Measurements from ENCODE around the gene LRMDA. TPM values are rescaled to one million over a fixed set of nuclear protein-coding genes. Genes with fewer than 3 reads are reported as not detected.

LRMDA gene
- total RNA-seq, 1 donor from 2014 or later, result not detected

- Mint-ChIP-seq H3K4me3 (no peak overlapping the region), H3K9me3 (no peaks in the 10 kb centered on the region), H3K27me3 (no peaks in the 10 kb centered on the region), H3K27ac (no peak overlapping the region), H3K36me3 (ENCODE audit: low read depth) (no peaks in the 10 kb centered on the region), H3K4me1 (no peaks in the 10 kb centered on the region)
- no peak for DNase-seq
- intact Hi-C loops (cut with micrococcal nuclease), result no loop called here
Measured at GRCh38 chr10:75954486-75954885, 523.1 kb downstream of the LRMDA start.

GRCh38 chr10:75955973-75956502 lies 524.6 kb downstream of the LRMDA start:
- Mint-ChIP-seq H3K27ac (no peak overlapping the region), H3K36me3 (ENCODE audit: low read depth) (no peaks in the 10 kb centered on the region), H3K4me1 (no peaks in the 10 kb centered on the region), H3K9me3 (no peaks in the 10 kb centered on the region), H3K27me3 (no peaks in the 10 kb centered on the region), H3K4me3 (no peak overlapping the region)
- no peak for DNase-seq
- intact Hi-C loops (cut with micrococcal nuclease), result no loop called here

- intact Hi-C loops (cut with micrococcal nuclease), result no loop called here
- no peaks in the 10 kb centered on the region for H3K27me3 Mint-ChIP-seq
- DNase-seq, result no peak
- H3K27ac Mint-ChIP-seq, result no peak overlapping the region
- no peaks in the 10 kb centered on the region for H3K4me1 Mint-ChIP-seq
- no peaks in the 10 kb centered on the region for H3K36me3 Mint-ChIP-seq (ENCODE audit: low read depth)
- no peaks in the 10 kb centered on the region for H3K9me3 Mint-ChIP-seq
- no peak overlapping the region for H3K4me3 Mint-ChIP-seq
Measured at GRCh38 chr10:75956624-75957023, 525.2 kb downstream of the LRMDA start.

GRCh38 chr10:75957314-75958120 lies 526.1 kb downstream of the LRMDA start:
- no peaks in the 10 kb centered on the region for H3K9me3 Mint-ChIP-seq
- DNase-seq, result no peak
- no peaks in the 10 kb centered on the region for H3K36me3 Mint-ChIP-seq (ENCODE audit: low read depth)
- H3K27me3 Mint-ChIP-seq, result no peaks in the 10 kb centered on the region
- H3K4me3 Mint-ChIP-seq, result no peak overlapping the region
- intact Hi-C loops (cut with micrococcal nuclease), result no loop called here
- H3K27ac Mint-ChIP-seq, result no peak overlapping the region
- no peaks in the 10 kb centered on the region for H3K4me1 Mint-ChIP-seq

GRCh38 chr10:75959209-75959608 lies 527.8 kb downstream of the LRMDA start:
- intact Hi-C loops (cut with micrococcal nuclease), result no loop called here
- H3K36me3 Mint-ChIP-seq (ENCODE audit: low read depth), result no peaks in the 10 kb centered on the region
- H3K4me1 Mint-ChIP-seq, result no peaks in the 10 kb centered on the region
- H3K4me3 Mint-ChIP-seq, result no peak overlapping the region
- H3K27me3 Mint-ChIP-seq, result no peaks in the 10 kb centered on the region
- DNase-seq, result no peak
- H3K27ac Mint-ChIP-seq, result no peak overlapping the region
- no peaks in the 10 kb centered on the region for H3K9me3 Mint-ChIP-seq

GRCh38 chr10:75959912-75960311 lies 528.5 kb downstream of the LRMDA start:
- Mint-ChIP-seq H3K4me3 (no peak overlapping the region), H3K4me1 (no peaks in the 10 kb centered on the region), H3K36me3 (ENCODE audit: low read depth) (no peaks in the 10 kb centered on the region), H3K27ac (no peak overlapping the region), H3K9me3 (no peaks in the 10 kb centered on the region), H3K27me3 (no peaks in the 10 kb centered on the region)
- intact Hi-C loops (cut with micrococcal nuclease), result no loop called here
- DNase-seq, result no peak

GRCh38 chr10:75962395-75963061 lies 531.1 kb downstream of the LRMDA start:
- Mint-ChIP-seq H3K27me3 (no peaks in the 10 kb centered on the region), H3K4me3 (no peak overlapping the region), H3K9me3 (no peaks in the 10 kb centered on the region), H3K36me3 (ENCODE audit: low read depth) (no peaks in the 10 kb centered on the region), H3K27ac (no peak overlapping the region), H3K4me1 (no peaks in the 10 kb centered on the region)
- no peak for DNase-seq
- intact Hi-C loops (cut with micrococcal nuclease), result no loop called here

GRCh38 chr10:75967491-75967890 lies 536.1 kb downstream of the LRMDA start:
- Mint-ChIP-seq H3K4me3 (no peak overlapping the region), H3K36me3 (ENCODE audit: low read depth) (no peaks in the 10 kb centered on the region), H3K9me3 (no peaks in the 10 kb centered on the region), H3K4me1 (no peaks in the 10 kb centered on the region), H3K27me3 (no peaks in the 10 kb centered on the region), H3K27ac (no peak overlapping the region)
- intact Hi-C loops (cut with micrococcal nuclease), result no loop called here
- DNase-seq, result no peak

GRCh38 chr10:75969031-75969430 lies 537.6 kb downstream of the LRMDA start:
- Mint-ChIP-seq H3K4me3 (no peak overlapping the region), H3K4me1 (no peaks in the 10 kb centered on the region), H3K9me3 (no peaks in the 10 kb centered on the region), H3K27me3 (no peaks in the 10 kb centered on the region), H3K27ac (no peak overlapping the region), H3K36me3 (ENCODE audit: low read depth) (no peaks in the 10 kb centered on the region)
- no peak for DNase-seq
- intact Hi-C loops (cut with micrococcal nuclease), result no loop called here

GRCh38 chr10:75971402-75972211 lies 540.2 kb downstream of the LRMDA start:
- Mint-ChIP-seq H3K4me3 (no peak overlapping the region), H3K27ac (no peak overlapping the region), H3K4me1 (no peaks in the 10 kb centered on the region), H3K36me3 (ENCODE audit: low read depth) (no peaks in the 10 kb centered on the region), H3K9me3 (no peaks in the 10 kb centered on the region), H3K27me3 (no peaks in the 10 kb centered on the region)
- intact Hi-C loops (cut with micrococcal nuclease), result no loop called here
- no peak for DNase-seq

- Mint-ChIP-seq H3K36me3 (ENCODE audit: low read depth) (no peaks in the 10 kb centered on the region), H3K9me3 (no peaks in the 10 kb centered on the region), H3K4me1 (no peaks in the 10 kb centered on the region), H3K4me3 (no peak overlapping the region), H3K27me3 (no peaks in the 10 kb centered on the region), H3K27ac (no peak overlapping the region)
- intact Hi-C loops (cut with micrococcal nuclease), result no loop called here
- no peak for DNase-seq
Measured at GRCh38 chr10:75972491-75973276, 541.3 kb downstream of the LRMDA start.

- intact Hi-C loops (cut with micrococcal nuclease), result no loop called here
- no peak overlapping the region for H3K4me3 Mint-ChIP-seq
- H3K9me3 Mint-ChIP-seq, result no peaks in the 10 kb centered on the region
- no peak for DNase-seq
- H3K4me1 Mint-ChIP-seq, result no peaks in the 10 kb centered on the region
- no peaks in the 10 kb centered on the region for H3K36me3 Mint-ChIP-seq (ENCODE audit: low read depth)
- no peak overlapping the region for H3K27ac Mint-ChIP-seq
- H3K27me3 Mint-ChIP-seq, result no peaks in the 10 kb centered on the region
Measured at GRCh38 chr10:75974080-75974479, 542.7 kb downstream of the LRMDA start.

- Mint-ChIP-seq H3K4me3 (no peak overlapping the region), H3K4me1 (no peaks in the 10 kb centered on the region), H3K27ac (no peak overlapping the region), H3K36me3 (ENCODE audit: low read depth) (no peaks in the 10 kb centered on the region), H3K9me3 (no peaks in the 10 kb centered on the region), H3K27me3 (no peaks in the 10 kb centered on the region)
- intact Hi-C loops (cut with micrococcal nuclease), result no loop called here
- no peak for DNase-seq
Measured at GRCh38 chr10:75976681-75977080, 545.3 kb downstream of the LRMDA start.
